Left ventricle myocardium superior (tissue), 1 donor: ENCODE data around the gene ATP6V1E1. TPM values are rescaled to one million over a fixed set of nuclear protein-coding genes. Genes with fewer than 3 reads are reported as not detected.
"Not testable (repeated sequence)": the region's sequence is repeated elsewhere in the genome, so short reads cannot be mapped to it uniquely, and the experiment has no call there.

Source experiments
- ATAC-seq: fragments of 200-7000 bp; cut with Tn5 transposase; one replicate; pipeline ENCODE4 v1.9.1; 2020; ENCODE audit warnings: mild to moderate bottlenecking, moderate library complexity
- DNase-seq: peaks from one replicate; pipeline ENCODE4 v3.0.0-alpha.2; 2020
- intact Hi-C: fragments of 100-400 bp; cut with micrococcal nuclease; formaldehyde crosslinking; loops from one replicate; pipeline ENCODE4 v1.11.0; 2022
- total RNA-seq: library from RNA; stranded (reverse); fragmentation: NEBNext Ultra II Directional; extraction: Animal tissue kit (Norgen Biotek cat#: 25700); gene quantifications from one replicate; pipeline ENCODE4 v1.2.1, GENCODE V29; 2021
- donor health status: DM: no; HTN: yes; CAD: no; lungs with severe emphysema.

ATP6V1E1 gene
- total RNA-seq, 1 donor from 2014 or later: 210 TPM

DNA sequence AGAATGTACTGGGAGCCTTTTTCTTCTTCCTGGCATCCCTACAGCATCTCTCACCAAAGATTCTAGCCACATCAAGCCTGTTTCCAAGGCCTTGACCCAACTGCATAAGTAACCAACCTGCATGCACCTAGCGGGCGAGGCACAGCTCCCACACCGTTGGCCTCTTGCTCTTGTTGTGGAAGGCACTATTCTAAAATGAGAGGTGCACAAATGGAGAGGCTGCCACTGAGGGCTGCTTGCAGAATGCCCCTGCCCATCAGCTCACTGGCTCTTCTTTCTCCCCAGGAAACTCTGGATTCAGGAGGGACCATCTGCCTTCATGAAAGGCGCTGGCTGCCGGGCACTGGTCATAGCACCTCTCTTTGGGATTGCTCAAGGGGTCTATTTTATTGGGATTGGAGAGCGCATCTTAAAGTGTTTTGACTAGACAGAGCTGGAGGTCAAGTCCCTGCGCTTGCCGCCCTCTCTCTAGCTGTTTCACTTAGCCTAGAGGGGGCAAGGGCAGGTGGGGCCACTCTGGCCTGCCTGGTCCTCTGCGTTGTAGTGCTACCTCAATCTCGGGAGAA, 38.7 kb downstream of the ATP6V1E1 start:
- ATAC-seq (no peak), DNase-seq (no peak)
- intact Hi-C loops: no loop called here

DNA sequence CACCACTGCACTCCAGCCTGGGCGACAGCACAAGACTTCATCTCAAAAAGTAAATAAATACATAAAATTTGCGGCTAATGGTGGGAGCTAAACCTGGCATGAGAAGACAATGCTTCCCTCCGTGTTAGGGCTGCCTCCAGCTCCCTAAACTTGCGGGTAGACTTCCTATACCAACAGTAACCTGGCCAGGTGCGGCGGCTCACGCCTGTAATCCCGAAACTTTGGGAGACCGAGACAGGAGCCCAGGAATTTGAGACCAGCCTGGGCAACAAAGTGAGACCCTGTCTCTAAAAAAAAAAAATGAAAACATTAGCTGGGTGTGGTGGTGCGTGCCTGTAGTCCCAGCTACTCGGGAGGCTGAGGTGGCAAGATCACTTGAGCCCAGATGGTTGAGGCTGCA, 39.9 kb downstream of the ATP6V1E1 start:
- ATAC-seq (no peak), DNase-seq (no peak)
- intact Hi-C loops: no loop called here

DNA sequence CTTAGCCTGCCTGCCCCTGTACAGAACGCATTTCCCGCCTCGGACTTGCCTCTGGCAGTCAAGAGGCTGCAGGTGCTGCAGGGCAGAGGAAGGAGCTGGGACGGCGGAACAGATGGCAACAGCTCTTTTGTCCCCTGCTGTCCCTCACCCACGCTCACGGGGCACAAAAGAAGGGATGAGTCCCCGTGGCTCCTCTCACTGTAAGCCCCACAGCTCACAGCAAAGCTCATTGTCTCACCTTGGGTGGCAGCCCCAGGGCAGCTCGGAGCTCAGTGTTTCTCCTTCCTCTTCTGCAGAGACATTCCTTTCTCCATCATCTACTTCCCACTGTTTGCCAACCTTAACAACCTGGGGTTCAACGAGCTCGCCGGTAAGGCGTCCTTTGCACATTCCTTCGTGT, 40.9 kb downstream of the ATP6V1E1 start:
- intact Hi-C loops: no loop called here
- DNase-seq: no peak
- no peak for ATAC-seq

DNA sequence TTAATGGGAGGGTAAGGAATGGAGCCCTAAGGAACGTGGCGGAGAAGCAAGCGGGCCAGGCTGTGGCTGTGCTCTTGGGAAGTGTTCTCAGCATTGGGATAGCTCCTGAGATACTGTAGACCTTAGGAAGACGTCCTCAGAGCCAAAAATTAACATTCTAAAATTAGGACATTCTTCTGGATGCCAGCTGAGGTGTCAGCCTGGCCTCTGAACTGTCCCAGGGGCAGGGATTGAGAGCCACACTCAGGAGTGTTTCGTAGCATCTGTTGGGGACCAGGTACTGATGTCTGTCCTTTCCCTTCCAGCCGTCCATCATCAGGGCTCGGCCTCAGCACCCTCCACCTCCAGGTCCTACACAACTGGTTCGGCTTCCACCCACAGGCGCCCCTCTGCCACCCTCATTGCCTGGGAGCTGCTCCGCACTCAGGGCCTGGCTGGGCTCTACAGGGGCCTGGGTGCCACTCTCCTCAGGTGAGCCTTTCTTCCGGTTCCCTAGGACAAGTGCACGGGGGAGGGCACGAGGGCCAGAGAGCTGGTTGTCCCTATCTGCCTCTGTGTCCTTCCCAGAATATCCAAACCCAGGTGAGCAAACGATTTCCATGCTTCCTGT, 41.6 kb downstream of the ATP6V1E1 start:
- intact Hi-C loops: no loop called here
- DNase-seq (no peak), ATAC-seq (peak; percentile 56)

DNA sequence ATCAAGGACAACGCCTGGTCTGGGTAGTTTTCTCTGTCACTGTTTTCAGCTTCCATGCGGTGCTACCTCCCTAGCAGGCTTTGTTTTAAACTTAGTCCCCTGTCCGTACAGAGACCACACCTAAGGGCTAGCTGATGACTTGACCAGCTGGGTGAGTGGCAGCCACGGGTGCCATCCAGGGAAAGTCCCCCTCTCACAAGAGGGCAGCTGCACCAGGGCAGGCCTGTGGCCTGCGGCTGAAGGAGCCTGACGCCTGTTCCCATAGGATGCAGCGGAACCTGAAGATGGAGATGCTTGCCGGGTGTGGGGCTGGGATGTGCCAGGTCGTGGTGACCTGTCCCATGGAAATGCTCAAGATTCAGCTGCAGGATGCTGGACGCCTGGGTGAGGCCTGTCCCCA, 45.4 kb downstream of the ATP6V1E1 start:
- ATAC-seq: no peak
- intact Hi-C loops: no loop called here
- no peak for DNase-seq

DNA sequence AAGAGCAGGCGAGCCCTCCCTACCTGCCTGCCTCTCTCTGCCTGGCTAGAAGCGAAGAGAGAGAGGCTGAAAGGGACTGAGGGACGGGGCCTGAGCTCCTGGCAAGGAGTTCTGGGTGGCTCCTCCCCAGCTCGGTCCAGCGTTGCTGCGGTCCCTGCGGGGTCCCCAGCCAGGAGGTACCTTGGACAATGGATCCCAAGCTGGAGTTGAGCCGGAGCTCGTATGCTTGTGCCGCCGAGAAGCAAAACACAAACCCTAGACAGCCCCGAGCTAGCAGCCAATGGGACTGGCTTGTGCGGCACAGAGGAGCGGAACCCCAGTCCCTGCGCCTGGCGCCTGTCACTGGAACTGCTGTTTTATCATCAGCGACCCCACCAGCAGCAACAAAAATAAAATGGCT, 46.9 kb downstream of the ATP6V1E1 start:
- DNase-seq: no peak
- ATAC-seq: no peak
- intact Hi-C loops: no loop called here

DNA sequence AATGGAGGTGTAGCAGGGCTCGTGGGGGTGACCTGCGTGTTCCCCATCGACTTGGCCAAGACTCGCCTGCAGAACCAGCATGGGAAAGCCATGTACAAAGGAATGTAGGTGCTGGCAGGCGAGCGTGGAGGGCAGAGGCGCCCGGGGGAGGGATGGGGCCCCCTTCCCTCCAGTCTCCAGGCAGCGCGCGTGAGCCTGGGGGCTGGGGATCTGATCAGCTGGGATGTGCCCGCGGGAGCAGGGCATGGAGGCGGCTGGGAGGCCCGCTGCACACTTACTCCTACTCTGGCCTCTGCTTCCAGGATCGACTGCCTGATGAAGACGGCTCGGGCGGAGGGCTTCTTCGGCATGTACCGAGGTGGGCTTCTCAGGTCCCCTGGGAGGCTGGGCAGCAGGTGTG, 47.5 kb downstream of the ATP6V1E1 start:
- ATAC-seq: no peak
- DNase-seq: no peak
- intact Hi-C loops: no loop called here

DNA sequence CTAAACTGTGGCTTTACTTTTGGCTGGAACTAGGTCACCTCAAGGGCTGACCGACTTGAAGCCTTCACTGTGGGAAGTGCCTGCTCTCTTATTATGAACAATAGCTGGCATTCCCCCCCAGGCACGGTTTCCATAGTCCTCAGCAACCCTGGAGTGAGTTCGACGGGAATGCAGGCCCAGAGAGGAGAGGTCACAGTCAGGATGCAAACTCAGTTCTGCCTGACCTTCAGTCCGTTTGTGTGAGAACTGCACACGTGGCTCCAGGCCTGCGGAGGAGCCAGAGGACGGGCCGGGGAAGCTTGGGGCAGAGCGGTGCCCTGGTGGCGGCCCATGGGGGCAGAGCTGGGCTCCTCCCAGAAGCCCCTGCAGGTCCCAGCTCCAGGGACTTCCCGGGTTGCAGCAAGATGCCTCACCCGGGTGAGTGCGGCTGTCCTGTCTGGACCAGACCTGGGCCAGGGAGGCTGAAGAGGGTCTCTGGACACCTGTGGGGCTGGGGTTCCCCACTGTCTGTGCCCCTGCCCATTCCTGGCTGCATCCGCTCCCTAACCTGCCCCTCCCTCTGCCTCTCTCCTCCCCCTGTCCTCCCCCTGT, 48.0 kb downstream of the ATP6V1E1 start:
- ATAC-seq (no peak), DNase-seq (no peak)
- intact Hi-C loops: no loop called here

DNA sequence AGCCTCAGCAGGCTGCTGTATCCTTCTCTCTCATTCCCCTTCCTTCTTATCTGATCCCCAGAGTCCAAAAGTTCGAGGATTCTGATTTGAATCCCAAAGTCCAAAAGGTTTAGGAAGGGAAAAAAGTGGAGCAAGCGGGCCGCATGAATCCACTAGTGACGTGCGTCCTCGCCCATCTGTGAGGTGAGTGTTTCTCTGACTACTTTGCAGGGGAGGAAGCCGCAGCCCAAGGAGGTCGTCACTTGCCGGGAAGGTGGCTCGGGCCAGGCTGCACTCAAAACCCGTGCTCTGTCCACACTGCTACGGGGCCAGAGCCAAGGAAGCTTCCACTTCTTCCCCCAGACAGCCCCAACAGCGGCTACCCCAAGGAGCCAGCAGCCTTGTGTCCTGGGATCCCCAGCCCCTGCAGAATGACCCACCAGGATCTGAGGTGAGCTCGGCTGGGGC, 49.0 kb downstream of the ATP6V1E1 start:
- DNase-seq (no peak), ATAC-seq (no peak)
- intact Hi-C loops: loop anchor here (5.0 kb wide), 1 partner anchor 48 kb away; the partner anchor contains the start of gene ATP6V1E1

DNA sequence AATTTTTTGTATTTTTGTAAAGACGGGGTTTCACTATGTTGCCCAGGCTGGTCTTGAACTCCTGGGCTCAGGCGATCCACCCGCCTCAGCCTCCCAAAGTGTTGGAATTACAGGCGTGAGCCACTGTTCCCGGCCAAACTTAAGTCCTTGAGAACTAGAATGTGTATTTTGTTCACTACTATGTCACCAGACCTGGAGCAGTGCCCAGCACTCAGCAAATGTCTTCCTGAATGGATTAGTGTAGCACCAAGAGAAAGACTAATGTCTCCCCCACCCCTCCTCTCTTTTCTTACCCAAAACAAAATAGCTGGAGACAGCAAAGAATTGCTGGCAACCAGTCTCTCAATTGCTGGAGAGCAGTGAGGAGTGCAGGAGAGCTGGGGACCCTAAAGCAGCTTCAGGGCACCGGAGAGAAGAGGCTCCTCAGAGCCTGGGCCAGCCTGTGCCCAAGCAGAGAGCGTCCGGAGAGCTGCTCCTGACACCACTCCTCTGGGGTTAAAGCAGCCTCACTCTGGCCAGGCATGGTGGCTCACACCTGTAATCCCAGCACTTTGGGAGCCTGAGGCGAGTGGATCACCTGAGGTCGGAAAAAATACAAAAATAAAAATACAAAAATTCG, 50.3 kb downstream of the ATP6V1E1 start:
- intact Hi-C loops: loop anchor here (5.0 kb wide), 1 partner anchor 49 kb away; the partner anchor contains the start of gene ATP6V1E1
- DNase-seq (peak; percentile 73), ATAC-seq (peak; percentile 66)

DNA sequence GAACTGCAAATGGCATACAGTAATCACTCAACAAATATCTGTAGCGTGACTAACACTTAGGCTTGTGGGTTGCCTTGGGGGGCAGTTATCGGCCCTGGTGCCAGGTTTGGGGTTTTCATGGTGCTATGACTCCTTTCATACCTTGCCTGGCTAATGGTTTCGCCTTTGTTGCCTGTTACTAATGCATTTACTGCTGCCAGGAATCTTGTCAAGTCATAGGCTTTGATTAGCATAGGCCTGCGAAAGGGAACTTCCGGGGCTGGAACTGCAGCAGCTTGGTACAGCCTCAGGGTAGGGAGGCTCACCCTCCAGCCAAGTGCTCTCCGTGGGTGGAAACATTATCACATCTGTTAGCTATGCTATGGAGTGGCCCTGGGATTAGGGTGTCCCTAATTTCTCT, 52.1 kb downstream of the ATP6V1E1 start:
- ATAC-seq (peak; percentile 48), DNase-seq (no peak)
- intact Hi-C loops: loop anchor here (5.0 kb wide), 1 partner anchor 51 kb away; the partner anchor contains the start of gene ATP6V1E1

DNA sequence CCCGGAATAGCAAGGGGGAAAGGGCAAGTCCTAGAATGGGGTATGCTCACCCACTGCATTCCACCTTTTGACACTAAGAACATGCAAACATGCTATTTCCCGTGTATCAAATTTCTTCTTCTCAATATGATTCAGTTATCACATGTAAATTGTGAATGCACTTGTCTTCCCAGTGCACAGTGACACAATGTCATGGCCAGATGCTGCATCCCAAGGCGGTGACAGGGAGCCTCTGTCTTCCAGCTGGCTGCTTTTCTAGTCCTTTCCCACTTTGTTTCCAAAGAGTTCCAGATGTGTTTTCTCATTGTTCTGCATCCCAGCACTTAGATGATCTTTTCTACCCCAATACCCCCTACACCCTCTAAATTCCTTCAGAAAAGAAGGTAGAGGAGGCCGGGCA, 52.9 kb downstream of the ATP6V1E1 start:
- intact Hi-C loops: loop anchor here (5.0 kb wide), 1 partner anchor 52 kb away; the partner anchor contains the start of gene ATP6V1E1
- no peak for ATAC-seq
- DNase-seq: no peak

DNA sequence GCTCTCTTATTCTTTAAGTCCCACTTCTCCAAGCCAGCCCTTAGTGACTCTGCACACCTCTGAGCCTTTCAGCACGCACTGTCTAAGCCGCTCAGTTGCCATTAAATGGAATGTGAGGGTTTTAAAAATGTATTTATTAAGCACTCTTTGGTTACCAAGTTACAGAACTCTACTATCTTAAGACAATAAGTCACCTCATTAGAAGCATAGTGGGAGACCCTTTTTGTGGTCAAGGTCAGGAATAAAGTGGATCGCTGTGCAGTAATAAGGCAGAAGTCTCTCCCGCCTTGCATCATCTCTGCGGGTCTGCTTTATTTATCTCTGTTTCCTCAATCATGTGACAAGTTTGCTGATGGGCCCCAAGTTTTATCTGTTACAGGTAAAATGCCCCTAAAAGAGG, 53.4 kb downstream of the ATP6V1E1 start:
- ATAC-seq (no peak), DNase-seq (no peak)
- intact Hi-C loops: loop anchor here (5.0 kb wide), 1 partner anchor 52 kb away; the partner anchor contains the start of gene ATP6V1E1

DNA sequence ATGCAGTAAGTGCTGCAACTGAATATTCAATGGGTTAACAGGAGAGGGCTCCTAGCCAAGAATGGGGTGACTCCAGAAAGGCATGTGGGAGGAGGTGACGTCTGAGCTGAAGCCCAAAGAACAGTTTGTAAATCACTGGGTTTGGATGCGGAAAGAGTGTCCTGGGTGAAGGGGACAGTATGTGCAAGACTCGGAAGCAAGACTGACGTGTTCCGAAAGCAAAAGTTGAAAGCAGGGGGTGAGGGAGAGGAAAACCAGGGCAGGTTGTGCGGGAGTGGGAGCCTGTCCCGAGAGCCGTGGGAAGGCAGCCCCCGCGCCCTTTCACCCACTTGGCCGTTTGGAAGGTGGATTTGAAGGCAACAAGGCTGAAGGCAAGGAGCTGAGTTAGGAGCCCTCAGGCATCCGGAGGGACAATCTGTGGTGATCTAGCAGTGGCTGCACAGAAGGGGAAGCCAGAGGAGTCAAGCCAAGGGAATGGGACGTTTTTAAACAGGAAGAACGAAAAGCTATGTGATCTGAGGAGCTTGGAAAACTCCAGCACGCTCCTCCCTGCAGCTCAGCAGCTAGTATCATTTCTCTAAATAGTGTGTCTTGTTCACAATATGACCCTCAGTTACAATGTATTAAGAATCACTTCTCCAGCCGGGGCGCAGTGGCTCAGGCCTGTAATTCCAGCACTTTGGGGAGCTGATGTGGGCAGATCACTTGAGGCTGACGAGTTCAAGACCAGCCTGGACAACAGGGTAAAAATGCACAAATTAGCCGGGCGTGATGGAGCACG, 57.5 kb downstream of the ATP6V1E1 start:
- DNase-seq (peak; percentile 93), ATAC-seq (peak; percentile 91)
- intact Hi-C loops: no loop called here

DNA sequence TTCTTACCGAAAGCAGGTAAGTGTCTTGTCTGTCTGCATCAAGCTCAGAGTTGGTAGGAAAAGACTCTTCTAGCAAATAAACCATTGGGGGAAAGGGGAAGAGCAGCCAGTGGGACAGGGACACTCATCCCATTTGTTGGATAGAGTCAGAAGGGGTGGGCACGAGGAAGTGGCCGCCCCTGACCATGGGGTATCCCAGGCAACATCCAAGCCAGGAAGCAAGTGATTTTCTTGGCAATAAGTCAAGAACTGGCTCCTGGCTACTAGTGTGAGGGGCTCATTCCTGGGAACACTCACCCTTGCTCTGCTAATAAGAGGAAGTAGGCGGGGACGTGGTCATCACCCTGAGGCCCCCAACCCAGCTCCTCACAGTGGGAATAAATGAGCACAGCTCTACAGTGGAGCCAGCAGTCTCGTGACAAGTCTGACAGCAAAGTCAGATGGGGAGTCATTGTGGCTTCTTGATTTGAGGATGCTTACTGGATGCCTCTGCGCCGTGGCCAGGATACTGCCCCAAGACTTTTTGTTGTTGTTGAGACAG, 58.5 kb downstream of the ATP6V1E1 start:
- DNase-seq (peak; percentile 45), ATAC-seq (peak; percentile 37)
- intact Hi-C loops: no loop called here

DNA sequence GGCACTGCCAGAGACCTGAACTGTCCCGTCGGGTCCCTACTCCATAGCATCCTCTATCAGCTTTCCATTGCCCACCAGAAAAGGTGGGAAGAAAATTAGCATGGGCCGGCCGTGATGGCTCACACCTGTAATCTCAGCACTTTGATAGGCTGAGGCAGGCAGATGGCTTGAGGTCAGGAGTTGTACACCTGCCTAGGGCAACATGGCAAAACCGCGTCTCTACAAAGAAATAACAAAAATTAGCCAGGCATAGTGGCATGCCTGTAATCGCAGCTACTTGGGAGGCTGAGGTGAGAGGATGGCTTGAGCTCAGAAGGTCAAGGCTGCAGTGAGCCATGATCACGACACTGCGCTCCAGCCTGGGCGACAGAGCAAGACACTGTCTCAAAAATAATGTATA, 61.8 kb downstream of the ATP6V1E1 start:
- ATAC-seq (no peak), DNase-seq (no peak)
- intact Hi-C loops: no loop called here

DNA sequence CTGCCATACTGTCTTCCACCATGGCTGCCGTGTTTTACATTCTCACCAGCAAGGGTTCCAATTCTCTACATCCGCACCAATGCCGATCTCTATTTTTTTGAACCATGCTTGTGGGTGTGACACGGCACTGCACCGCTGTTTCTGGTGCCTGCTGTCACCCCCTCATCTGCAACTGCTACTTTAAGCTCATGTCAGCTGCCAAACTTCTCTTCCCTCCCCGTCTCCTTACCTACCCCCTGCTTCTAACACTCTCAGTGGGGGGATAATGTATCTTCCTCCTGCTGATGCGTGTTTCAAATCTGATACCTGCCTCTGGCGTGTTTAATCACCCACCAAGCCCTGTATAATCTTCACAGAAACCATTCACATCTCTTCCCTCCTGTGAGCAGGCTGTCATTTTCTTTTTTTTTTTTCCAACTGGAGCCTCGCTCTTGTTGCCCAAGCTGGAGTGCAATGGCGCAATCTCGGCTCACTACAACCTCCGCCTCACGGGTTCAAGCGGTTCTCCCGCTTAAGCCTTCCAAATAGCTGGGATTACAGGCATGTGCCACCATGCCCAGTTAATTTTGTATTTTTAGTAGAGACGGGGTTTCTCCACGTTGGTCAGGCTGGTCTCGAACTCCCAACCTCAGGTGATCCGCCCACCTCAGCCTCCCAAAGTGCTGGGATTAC, 62.4 kb downstream of the ATP6V1E1 start:
- ATAC-seq: not testable (repeated sequence)

DNA sequence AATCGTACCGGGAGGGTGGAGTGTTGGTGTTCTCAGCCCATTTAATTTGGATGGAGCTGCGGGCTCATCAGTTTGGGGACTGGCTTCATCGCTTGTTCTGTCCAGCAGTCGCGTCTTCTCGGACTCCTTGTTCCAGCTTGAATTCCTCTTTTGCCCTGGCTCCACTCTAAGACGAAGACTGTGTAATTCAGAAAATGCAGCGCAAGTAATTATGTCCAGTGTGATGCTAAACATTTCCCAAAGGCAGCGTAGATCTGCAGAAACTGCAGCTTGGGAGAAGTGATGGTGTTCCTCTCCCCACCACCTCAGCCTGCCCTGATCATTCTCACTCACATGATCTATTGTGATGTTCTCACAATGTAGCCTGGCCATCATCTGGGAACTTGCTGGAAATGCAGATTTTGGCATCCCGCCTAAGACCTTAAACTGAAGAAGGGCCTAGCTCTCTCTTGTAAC, 64.6 kb downstream of the ATP6V1E1 start:
- ATAC-seq (peak; percentile 39), DNase-seq (no peak)
- intact Hi-C loops: no loop called here

More for the DNA sequence above, 62.4 kb downstream of the ATP6V1E1 start:
- DNase-seq, intact Hi-C loops: not testable (repeated sequence)
